Stomach (tissue), 9 donors: Measurements from ENCODE around the gene YPEL4. TPM values are rescaled to one million over a fixed set of nuclear protein-coding genes. Genes with fewer than 3 reads are reported as not detected.

ENCODE experiments used
- DNase-seq, 2 donors: peaks; one replicate each; pipeline versions ENCODE4 v3.0.0 to v3.0.0-alpha.2; 2013 to 2019
- H3K27ac ChIP-seq, 5 donors: fragments of 200-600 bp in 4 of 5; sonication (generic) in 4 of 5; one replicate each; pipeline ENCODE4 v1.5.1; 2013 to 2019; ENCODE audit warnings: mild to moderate bottlenecking in 1 of 5, moderate library complexity in 1 of 5
- H3K27me3 ChIP-seq, 3 donors: fragments of 200-600 bp; sonication (generic); one replicate each; pipeline ENCODE4 v1.5.1; 2017 to 2019; ENCODE audit warnings: mixed run types in 1 of 3
- H3K36me3 ChIP-seq, 4 donors: fragments of 200-600 bp; sonication (generic); 1 replicate in 3 of 4; 2 replicates in 1 of 4; pipeline ENCODE4 v1.5.1; 2016 to 2019
- H3K4me1 ChIP-seq, 4 donors: fragments of 200-600 bp; sonication (generic); one replicate each; pipeline ENCODE4 v1.5.1; 2016 to 2019
- H3K4me3 ChIP-seq, 4 donors: fragments of 200-600 bp; sonication (generic) in 3 of 4; one replicate each; pipeline ENCODE4 v1.5.1; 2016 to 2019; ENCODE audit warnings: mild to moderate bottlenecking in 1 of 4
- H3K9me3 ChIP-seq, 4 donors: fragments of 200-600 bp; sonication (generic); one replicate each; pipeline ENCODE4 v1.5.1; 2016 to 2019
- CTCF ChIP-seq, 7 experiments: fragments of 450-650 bp in 4 of 7; fragments of 200-600 bp in 3 of 7; sonication (generic) in 3 of 7; IDR thresholded peaks; one replicate each; pipeline ENCODE4 v1.5.1; 2016 to 2019; ENCODE audit warnings: antibody characterized with exemption in 7 of 7, control low read depth in 2 of 7, mild to moderate bottlenecking in 1 of 7
- EP300 ChIP-seq: sonication (generic); formaldehyde crosslinking; IDR thresholded peaks from one replicate; pipeline ENCODE4 v1.6.1; 2017; ENCODE audit warnings: antibody characterized with exemption
- POLR2A ChIP-seq, 4 donors: fragments of 450-650 bp; IDR thresholded peaks; one replicate each; pipeline ENCODE4 v1.6.1; 2016; ENCODE audit warnings: antibody characterized with exemption in 4 of 4, control low read depth in 2 of 4, mild to moderate bottlenecking in 1 of 4, moderate library complexity in 1 of 4
- POLR2AphosphoS5 ChIP-seq, 3 donors: sonication (generic); formaldehyde crosslinking; IDR thresholded peaks; one replicate each; pipeline ENCODE4 v1.6.1; 2016; ENCODE audit warnings: antibody characterized with exemption in 3 of 3
- WGBS, 5 donors: extraction: QIAGEN DNeasy Blood & Tissue Kit in 3 of 5; methylation state at CpG; one replicate each; pipeline versions ENCODE4 v1.1.5 to v1.1.7; 2013 to 2018; 5-methylcytosine and 5-hydroxymethylcytosine counted together
- intact Hi-C: fragments of 100-400 bp; cut with DNase I; formaldehyde crosslinking; loops from one replicate; pipeline ENCODE4 v1.15.1; 2023; ENCODE audit warnings: low total_unique reads
- polyA plus RNA-seq, 3 donors: library from polyadenylated mRNA; stranded (reverse); fragments of 200-250 nt; gene quantifications; one replicate each; pipeline ENCODE4 v1.2.3, GENCODE V29; 2013
- total RNA-seq, 5 donors: library from RNA; depleted of rRNA; stranded (reverse); fragments of >200 nt; gene quantifications; one replicate each; pipeline versions ENCODE4 v1.1.0 to v1.2.3, GENCODE V29; 2014 to 2016
- donor health status: healthy with polysubstance abuse.
- donor health status: Bipolar disorder and iron deficiency.
- donor health status: healthy.

YPEL4 gene
- total and polyA plus RNA-seq, 8 donors: 0.29 to 3.2 (median 0.68) TPM; not detected in 3

DNA sequence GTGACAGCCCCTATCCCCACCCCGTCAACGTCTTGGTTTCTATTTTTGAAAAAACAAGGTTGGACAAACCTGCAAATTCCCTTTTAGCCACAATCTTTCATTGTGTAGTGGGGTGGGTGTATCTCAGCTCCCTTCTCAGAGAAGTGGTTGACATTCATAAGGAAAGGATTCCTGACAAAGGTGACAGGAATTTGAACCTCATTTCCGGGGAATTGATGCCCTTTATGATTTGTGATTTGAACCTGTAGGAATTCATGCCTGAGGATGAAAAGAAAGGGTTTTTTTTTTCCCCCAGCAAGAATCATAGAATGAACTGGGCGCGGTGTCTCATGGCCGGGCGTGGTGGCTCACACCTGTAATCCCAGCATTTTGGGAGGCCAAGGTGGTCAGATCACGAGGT is 14.5 kb downstream of the YPEL4 start:
- no peaks in the 10 kb centered on the region for H3K9me3 ChIP-seq

DNA sequence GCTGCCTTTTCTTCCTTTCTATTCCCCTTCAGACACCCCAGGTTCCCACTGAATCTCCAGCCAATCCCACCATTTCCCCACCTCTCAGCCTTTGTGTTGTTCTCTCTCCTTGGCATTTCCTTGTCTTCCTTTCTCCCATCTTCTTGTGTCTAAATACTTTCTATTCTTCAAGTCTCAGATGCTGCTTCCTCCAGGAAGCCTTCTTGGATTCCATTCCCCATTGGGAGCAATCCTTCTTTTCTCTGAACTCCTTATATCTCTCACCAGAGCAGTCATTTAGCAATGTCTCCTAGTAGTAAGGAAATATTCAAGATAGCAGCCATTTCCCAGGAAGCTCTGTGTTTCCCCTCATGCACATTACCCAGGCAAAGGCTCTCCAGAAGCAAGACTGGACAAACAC is 15.4 kb downstream of the YPEL4 start:
- TF ChIP-seq POLR2A (IDR thresholded peaks at IDR 0.05) (no peak), POLR2AphosphoS5 (IDR thresholded peaks at IDR 0.05) (no peak), EP300 (no peak), CTCF (IDR thresholded peaks at IDR 0.05) (no peak)
- H3K27me3 ChIP-seq: peaks cover 0 to 26% (median 16%) of the 10 kb centered on the region in 3 donors
- no peak overlapping the region for H3K4me3 ChIP-seq
- H3K36me3 ChIP-seq: no peaks in the 10 kb centered on the region
- intact Hi-C loops: no loop called here
- no peak overlapping the region for H3K27ac ChIP-seq
- no peaks in the 10 kb centered on the region for H3K9me3 ChIP-seq
- H3K4me1 ChIP-seq: peaks cover 10 to 22% (median 20%) of the 10 kb centered on the region in 4 donors
- DNase-seq: no peak

More for the DNA sequence above, 14.5 kb downstream of the YPEL4 start:
- DNase-seq: no peak
- 77 to 85% (median 80%) methylated on average over 7 to 8 of the region's 8 CpGs for WGBS, 5 donors
- H3K4me1 ChIP-seq: peaks cover 18 to 31% (median 28%) of the 10 kb centered on the region in 4 donors
- intact Hi-C loops: no loop called here
- TF ChIP-seq EP300 (no peak), POLR2AphosphoS5 (IDR thresholded peaks at IDR 0.05) (no peak), POLR2A (IDR thresholded peaks at IDR 0.05) (no peak), CTCF (IDR thresholded peaks at IDR 0.05) (no peak)
- H3K27me3 ChIP-seq: peaks cover 0 to 28% (median 18%) of the 10 kb centered on the region in 3 donors
- no peaks in the 10 kb centered on the region for H3K36me3 ChIP-seq
- H3K4me3 ChIP-seq: no peak overlapping the region
- no peak overlapping the region for H3K27ac ChIP-seq

GRCh38 chr11:57633394-57634070 is 16.2 kb downstream of the YPEL4 start:
- WGBS, 5 donors: 66 to 72% (median 71%) methylated on average over 6 of the region's 6 CpGs
- TF ChIP-seq EP300: no peak
- TF ChIP-seq POLR2AphosphoS5 (IDR thresholded peaks at IDR 0.05): no peak
- no peak for TF ChIP-seq POLR2A (IDR thresholded peaks at IDR 0.05)
- no peak for TF ChIP-seq CTCF (IDR thresholded peaks at IDR 0.05)
- intact Hi-C loops: no loop called here

DNA sequence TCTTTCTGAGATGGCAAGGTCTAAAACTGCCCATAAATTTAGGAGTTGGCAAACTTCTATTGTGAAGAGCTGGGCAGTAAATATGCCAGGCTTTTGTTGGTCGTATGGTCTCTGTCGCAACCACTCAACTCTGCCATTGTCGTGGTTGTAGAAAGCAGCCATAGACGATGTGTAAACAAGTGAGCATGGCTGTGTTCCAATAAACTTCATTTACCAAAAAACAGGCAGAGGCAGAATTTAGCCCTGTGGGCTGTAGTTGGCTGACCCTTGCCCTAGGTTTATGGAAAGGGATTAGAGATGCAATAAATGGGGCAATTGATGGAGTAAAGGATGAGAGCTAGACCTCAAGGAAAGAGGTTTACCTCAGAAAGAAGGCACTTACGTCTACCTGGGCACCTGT is 17.6 kb downstream of the YPEL4 start:
- no peaks in the 10 kb centered on the region for H3K9me3 ChIP-seq
- DNase-seq: no peak
- H3K27me3 ChIP-seq: peaks cover 0 to 4% (median 0%) of the 10 kb centered on the region in 3 donors
- 54 to 63% (median 61%) methylated on average over 5 of the region's 5 CpGs for WGBS, 5 donors
- intact Hi-C loops: no loop called here
- peaks cover 0 to under 1% (median 0%) of the 10 kb centered on the region in 4 donors for H3K4me1 ChIP-seq
- H3K36me3 ChIP-seq: no peaks in the 10 kb centered on the region
- H3K27ac ChIP-seq: no peak overlapping the region
- H3K4me3 ChIP-seq: no peak overlapping the region
- no peak for TF ChIP-seq EP300
- no peak for TF ChIP-seq POLR2AphosphoS5 (IDR thresholded peaks at IDR 0.05)
- TF ChIP-seq CTCF (IDR thresholded peaks at IDR 0.05): no peak
- TF ChIP-seq POLR2A (IDR thresholded peaks at IDR 0.05): no peak

More at GRCh38 chr11:57633394-57634070, 16.2 kb downstream of the YPEL4 start:
- Histone ChIP-seq H3K27ac (no peak overlapping the region), H3K27me3 (peaks cover 0 to 19% (median 11%) of the 10 kb centered on the region in 3 donors), H3K9me3 (no peaks in the 10 kb centered on the region), H3K4me3 (no peak overlapping the region), H3K36me3 (no peaks in the 10 kb centered on the region), H3K4me1 (peaks cover 8 to 14% (median 12%) of the 10 kb centered on the region in 4 donors)
- no peak for DNase-seq
